Stomach (tissue), 4 donors: Measurements from ENCODE around the gene RGS7.

Source experiments
- CTCF ChIP-seq, 7 experiments: fragments of 450-650 bp in 4 of 7; fragments of 200-600 bp in 3 of 7; sonication (generic) in 3 of 7; IDR thresholded peaks; one replicate each; pipeline ENCODE4 v1.5.1; 2016 to 2019; ENCODE audit warnings: antibody characterized with exemption in 7 of 7, control low read depth in 2 of 7, mild to moderate bottlenecking in 1 of 7
- EP300 ChIP-seq: sonication (generic); formaldehyde crosslinking; IDR thresholded peaks from one replicate; pipeline ENCODE4 v1.6.1; 2017; ENCODE audit warnings: antibody characterized with exemption
- POLR2A ChIP-seq, 4 donors: fragments of 450-650 bp; IDR thresholded peaks; one replicate each; pipeline ENCODE4 v1.6.1; 2016; ENCODE audit warnings: antibody characterized with exemption in 4 of 4, control low read depth in 2 of 4, mild to moderate bottlenecking in 1 of 4, moderate library complexity in 1 of 4

- TF ChIP-seq CTCF (IDR thresholded peaks at IDR 0.05) = no peak
- TF ChIP-seq EP300 = no peak
- TF ChIP-seq POLR2A (IDR thresholded peaks at IDR 0.05) = no peak
These were observed 852 bp downstream of the RGS7 start for GRCh38 chr1:241356187-241356518.
